Omental fat pad (tissue), 4 donors: ENCODE measurements around the gene CD300A. TPM values are rescaled to one million over a fixed set of nuclear protein-coding genes. Genes with fewer than 3 reads are reported as not detected.

Source experiments
- ATAC-seq: fragments of 150-250 bp; one replicate; pipeline ENCODE4 v1.9.1; 2016; ENCODE audit warnings: mild to moderate bottlenecking, moderate library complexity; ENCODE audit not compliant: low FRiP score
- DNase-seq: peaks from one replicate; pipeline ENCODE4 v3.0.0-alpha.2; 2019; ENCODE audit warnings: low spot score
- CTCF ChIP-seq, 3 donors: fragments of 450-650 bp; IDR thresholded peaks; one replicate each; pipeline ENCODE4 v1.5.1; 2016 to 2017; ENCODE audit warnings: antibody characterized with exemption in 3 of 3, mild to moderate bottlenecking in 3 of 3, moderate library complexity in 2 of 3
- total RNA-seq, 4 donors: library from RNA; depleted of rRNA; stranded (reverse); fragments of >200 nt; gene quantifications; one replicate each; pipeline ENCODE4 v1.1.0, GENCODE V29; 2016

Gene CD300A
- total RNA-seq, 4 donors from 2014 or later = 4.8 to 24.6 (median 16.6) TPM

DNA sequence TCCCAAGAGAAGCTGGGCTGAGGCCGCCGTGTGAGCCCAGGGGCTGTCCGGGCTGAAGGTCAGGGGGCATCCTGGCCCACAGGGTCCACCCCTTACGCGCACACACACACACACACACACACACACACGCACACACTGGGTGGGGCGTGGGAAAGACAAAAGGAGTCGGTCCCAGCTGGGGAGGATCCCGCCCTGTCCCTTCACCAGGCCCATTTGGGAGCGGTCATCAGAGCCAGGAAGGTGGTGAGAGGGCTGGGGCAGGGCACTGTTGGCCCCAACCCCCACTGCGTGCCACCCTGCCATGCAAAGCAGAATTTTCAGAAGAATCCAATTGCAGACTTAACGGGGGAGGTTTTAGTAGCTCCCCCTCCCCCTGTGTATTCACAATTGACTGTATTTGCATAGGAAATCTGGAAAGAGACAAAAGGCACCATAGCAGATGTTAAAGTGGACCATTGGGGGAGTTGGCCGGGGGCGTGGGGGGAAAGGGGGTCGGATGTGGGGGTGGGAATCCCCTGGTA, 11.3 kb upstream of the CD300A start:
- DNase-seq (no peak), ATAC-seq (no peak)
- TF ChIP-seq CTCF (IDR thresholded peaks at IDR 0.05) = no peak

GRCh38 chr17:74455821-74456220, 10.6 kb upstream of the CD300A start:
- TF ChIP-seq CTCF (IDR thresholded peaks at IDR 0.05) = no peak
- no peak for ATAC-seq
- DNase-seq = no peak

DNA sequence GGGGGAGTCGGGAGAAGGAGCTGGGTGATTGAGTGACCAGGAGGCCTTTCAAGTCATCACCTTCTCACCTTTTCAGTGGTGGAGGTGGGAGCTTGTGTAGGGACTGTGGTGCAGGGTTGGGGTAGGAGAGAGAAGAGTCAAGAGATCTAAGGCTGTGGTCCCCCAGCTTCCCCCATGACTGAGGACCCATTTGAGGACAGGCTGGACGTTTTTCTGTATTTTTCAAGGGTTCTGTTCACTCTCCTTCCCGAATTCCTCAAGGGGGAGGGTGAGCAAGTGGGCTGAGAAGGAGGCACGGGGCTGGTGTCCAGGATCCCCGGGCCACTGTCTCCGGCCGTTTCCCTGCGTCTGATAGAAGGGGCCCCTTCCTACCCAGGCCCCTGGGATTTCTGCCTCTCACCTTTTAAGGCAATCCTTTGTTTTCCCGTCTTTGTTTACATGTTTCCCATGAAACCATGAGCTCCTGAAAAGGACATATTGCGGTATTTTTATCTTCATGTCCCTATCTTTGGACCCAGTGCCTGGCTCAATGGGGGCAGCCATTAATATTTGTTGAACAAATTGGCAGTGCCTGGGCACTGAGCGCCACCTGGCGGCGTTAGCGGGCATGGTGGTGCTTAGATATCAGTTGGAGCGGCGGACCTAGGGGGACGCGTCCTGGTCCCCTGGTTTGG, 9.2 kb upstream of the CD300A start:
- ATAC-seq (no peak), DNase-seq (peak; percentile 88)
- peak in 2 of 3 donors; percentile 42 to 95 for TF ChIP-seq CTCF (IDR thresholded peaks at IDR 0.05)

- ATAC-seq (no peak), DNase-seq (no peak)
- TF ChIP-seq CTCF (IDR thresholded peaks at IDR 0.05) = no peak
Measured at GRCh38 chr17:74457820-74458166, 8.6 kb upstream of the CD300A start.

DNA sequence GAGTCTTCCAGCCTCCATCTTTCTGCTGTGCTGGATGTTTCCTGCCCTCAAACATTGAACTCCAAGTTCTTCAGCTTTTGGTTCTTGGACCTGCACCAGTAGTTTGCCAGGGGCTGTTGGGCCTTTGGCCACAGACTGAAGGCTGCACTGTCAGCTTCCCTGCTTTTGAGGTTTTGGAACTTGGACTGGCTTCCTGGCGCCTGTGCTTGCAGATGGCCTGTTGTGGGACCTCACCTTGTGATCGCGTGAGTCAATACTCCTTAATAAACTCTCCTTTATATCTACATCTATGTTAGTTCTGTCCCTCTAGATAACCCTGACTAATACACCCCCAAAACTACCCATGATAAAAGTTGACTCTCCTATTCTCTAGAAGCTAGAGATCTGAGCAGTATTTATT, 7.6 kb upstream of the CD300A start:
- DNase-seq (no peak), ATAC-seq (no peak)
- no peak for TF ChIP-seq CTCF (IDR thresholded peaks at IDR 0.05)

DNA sequence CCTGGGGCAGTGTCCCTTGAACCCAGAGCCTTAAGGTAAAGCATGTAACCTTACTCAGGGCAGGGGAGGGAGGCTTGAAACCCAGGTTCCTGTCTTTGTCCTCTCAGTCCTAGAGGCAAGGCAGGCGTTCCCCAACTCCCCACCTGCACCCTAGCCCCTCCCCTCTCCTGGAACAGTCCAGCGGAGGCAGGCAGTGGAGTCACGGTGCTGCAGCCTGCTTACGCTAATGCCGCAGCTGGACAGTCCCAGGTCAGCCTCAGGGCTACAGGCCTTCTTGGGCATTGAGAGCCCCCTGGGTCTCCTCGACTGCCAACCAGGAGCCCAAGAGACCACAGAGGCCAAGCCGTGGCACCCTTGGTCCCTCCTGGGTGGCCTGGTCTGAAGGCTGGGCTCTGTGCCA, 6.8 kb upstream of the CD300A start:
- DNase-seq (no peak), ATAC-seq (no peak)
- TF ChIP-seq CTCF (IDR thresholded peaks at IDR 0.05) = no peak

- no peak for TF ChIP-seq CTCF (IDR thresholded peaks at IDR 0.05)
- ATAC-seq (no peak), DNase-seq (no peak)
Measured at GRCh38 chr17:74460241-74460640, 6.2 kb upstream of the CD300A start.
